IMR-90 (cell line): ENCODE results near the gene KRT5. TPM values are rescaled to one million over a fixed set of nuclear protein-coding genes. Genes with fewer than 3 reads are reported as not detected.

ENCODE experiments used
- ATAC-seq: fragments of 200-7000 bp; cut with Tn5 transposase; 2 replicates; pipeline ENCODE4 v1.9.1; 2020; ENCODE audit warnings: low read depth, mild to moderate bottlenecking, moderate library complexity
- BruUV-seq: library from RNA; stranded (reverse); fragments of 400-500 nt; replicated peaks from 2 replicates; lab custom pipeline; 2021; lab: Mats Ljungman, UMichigan
- CTCF ChIA-PET: fragments of 300-600 bp; formaldehyde crosslinking; extraction: SDS; loops from one replicate; lab custom pipeline; 2021; ENCODE audit warnings: antibody characterized with exemption; lab: Yijun Ruan, JAX
- POLR2A ChIA-PET: fragments of 300-600 bp; sonication (Branson Sonifier 250); formaldehyde crosslinking; loops from one replicate; lab custom pipeline; 2022; ENCODE audit warnings: antibody characterized with exemption; ENCODE audit not compliant: unreplicated experiment; lab: Charles Lee
- DNase-seq: peaks from one replicate; pipeline ENCODE4 v3.0.0; 2013
- H2AFZ ChIP-seq: replicated peaks from 2 replicates; pipeline ENCODE3; 2013; ENCODE audit warnings: low read length, mild to moderate bottlenecking; ENCODE audit not compliant: poor library complexity
- H2AK5ac ChIP-seq: 2 replicates; pipeline ENCODE4 v1.6.1; 2013; ENCODE audit warnings: low read depth, low read length, inconsistent platforms
- H2AK9ac ChIP-seq: replicated peaks from 2 replicates; pipeline ENCODE3; 2013; ENCODE audit warnings: mild to moderate bottlenecking, low read depth, low read length, moderate library complexity; ENCODE audit not compliant: poor library complexity
- H2BK120ac ChIP-seq: 2 replicates; pipeline ENCODE4 v1.6.1; 2013; ENCODE audit warnings: low read depth, low read length, inconsistent platforms
- H2BK15ac ChIP-seq: 3 replicates; pipeline ENCODE4 v1.6.1; 2013; ENCODE audit warnings: low read depth, low read length, inconsistent platforms
- H2BK20ac ChIP-seq: 2 replicates; pipeline ENCODE4 v1.6.1; 2013; ENCODE audit warnings: low read depth, mild to moderate bottlenecking, inconsistent platforms, low read length, moderate library complexity
- H2BK5ac ChIP-seq: 2 replicates; pipeline ENCODE4 v1.6.1; 2013; ENCODE audit warnings: mild to moderate bottlenecking, low read depth, low read length, inconsistent platforms; ENCODE audit not compliant: poor library complexity, severe bottlenecking
- H3K14ac ChIP-seq: replicated peaks from 2 replicates; pipeline ENCODE4 v1.6.1; 2013; ENCODE audit warnings: low read depth, low read length, inconsistent platforms
- H3K18ac ChIP-seq: 2 replicates; pipeline ENCODE4 v1.6.1; 2013; ENCODE audit warnings: low read depth, low read length, control low read depth
- H3K23ac ChIP-seq: 2 replicates; pipeline ENCODE4 v1.6.1; 2013; ENCODE audit warnings: low read depth, low read length, inconsistent platforms
- H3K27ac ChIP-seq: 2 replicates; pipeline ENCODE4 v1.5.1; 2013; ENCODE audit warnings: mild to moderate bottlenecking, control low read depth, low read length; ENCODE audit not compliant: insufficient read depth
- H3K27me3 ChIP-seq: 2 replicates; pipeline ENCODE4 v1.6.1; 2013; ENCODE audit warnings: low read length; ENCODE audit not compliant: control insufficient read depth, insufficient read depth
- H3K36me3 ChIP-seq: 2 replicates; pipeline ENCODE4 v1.6.1; 2013; ENCODE audit warnings: low read length, mixed read lengths; ENCODE audit not compliant: control insufficient read depth, insufficient read depth
- H3K4ac ChIP-seq: 2 replicates; pipeline ENCODE4 v1.6.1; 2013; ENCODE audit warnings: low read depth, low read length, inconsistent platforms
- H3K4me1 ChIP-seq: 2 replicates; pipeline ENCODE4 v1.6.1; 2013; ENCODE audit warnings: low read length, mixed read lengths; ENCODE audit not compliant: control insufficient read depth, insufficient read depth
- H3K4me2 ChIP-seq: 2 replicates; pipeline ENCODE4 v1.6.1; 2013; ENCODE audit warnings: low read depth, mild to moderate bottlenecking, control low read depth, low read length, moderate library complexity
- H3K4me3 ChIP-seq: 2 replicates; pipeline ENCODE4 v1.5.1; 2013; ENCODE audit warnings: low read depth, mild to moderate bottlenecking, control low read depth, low read length, moderate library complexity; ENCODE audit not compliant: insufficient read depth
- H3K56ac ChIP-seq: 2 replicates; pipeline ENCODE4 v1.6.1; 2013; ENCODE audit warnings: low read length, inconsistent platforms; ENCODE audit not compliant: insufficient read depth; ENCODE audit errors: extremely low read depth
- H3K79me1 ChIP-seq, 2 experiments: 2 replicates each; pipeline ENCODE4 v1.6.1; 2013; ENCODE audit warnings: low read length in 2 of 2, inconsistent platforms in 1 of 2, low read depth in 1 of 2
- H3K9ac ChIP-seq: 2 replicates; pipeline ENCODE4 v1.6.1; 2013; ENCODE audit warnings: low read depth, low read length, control low read depth
- H3K9me1 ChIP-seq: 2 replicates; pipeline ENCODE4 v1.6.1; 2013; ENCODE audit warnings: low read length, inconsistent platforms; ENCODE audit not compliant: insufficient read depth
- H3K9me3 ChIP-seq: 2 replicates; pipeline ENCODE4 v1.6.1; 2013; ENCODE audit warnings: low read length; ENCODE audit not compliant: control insufficient read depth, insufficient read depth
- H4K20me1 ChIP-seq: 2 replicates; pipeline ENCODE4 v1.6.1; 2013; ENCODE audit warnings: low read length, inconsistent platforms; ENCODE audit not compliant: insufficient read depth
- H4K5ac ChIP-seq: 2 replicates; pipeline ENCODE4 v1.6.1; 2013; ENCODE audit warnings: mild to moderate bottlenecking, low read depth, low read length, control low read depth
- H4K8ac ChIP-seq, 2 experiments: 2 replicates each; pipeline ENCODE4 v1.6.1; 2013; ENCODE audit warnings: low read depth in 2 of 2, low read length in 2 of 2, control low read depth in 1 of 2, inconsistent platforms in 1 of 2
- H4K91ac ChIP-seq: 2 replicates; pipeline ENCODE4 v1.6.1; 2013; ENCODE audit warnings: low read depth, low read length, inconsistent platforms; ENCODE audit not compliant: insufficient read depth
- MAFK ChIP-seq: IDR thresholded peaks from 2 replicates; pipeline ENCODE4 v1.6.1; 2012; ENCODE audit warnings: low read depth, low read length, improper control_type of control experiment
- WGBS, 2 experiments: methylation state at CpG; one replicate each; pipeline versions ENCODE4 v1.1.5 to v1.1.7; 2013; ENCODE audit warnings: missing lambda C conversion rate in 2 of 2; ENCODE audit not compliant: insufficient read length in 1 of 2; ENCODE audit errors: extremely low coverage in 2 of 2; 5-methylcytosine and 5-hydroxymethylcytosine counted together
- dilution Hi-C: fragments of 300-500 bp; cut with HindIII; formaldehyde crosslinking; loops from one replicate; pipeline ENCODE4 v1.14.3; 2018; ENCODE audit warnings: low sequenced_read_pairs; ENCODE audit not compliant: unreplicated experiment
- in situ Hi-C: fragments of 300-500 bp; cut with MboI; formaldehyde crosslinking; loops from 3 replicates; pipeline ENCODE4 v1.14.3; 2019; ENCODE audit warnings: low sequenced_read_pairs, inconsistent platforms, mixed read lengths
- intact Hi-C: fragments of 100-400 bp; cut with micrococcal nuclease; formaldehyde crosslinking; loops from 2 replicates; pipeline ENCODE4 v1.10.0; 2022
- polyA plus RNA-seq, 3 experiments: library from polyadenylated mRNA; depleted of rRNA; stranded (reverse); fragments of >200 nt; gene quantifications; 2 replicates each; pipeline ENCODE4 v1.2.3, GENCODE V29; 2012; ENCODE audit warnings: low replicate concordance in 1 of 3
- total RNA-seq: library from RNA; depleted of rRNA; stranded (reverse); fragments of >200 nt; gene quantifications from 2 replicates; pipeline ENCODE4 v1.2.3, GENCODE V29; 2012

KRT5 gene
- total and polyA plus RNA-seq, 2 of the 4 experiments (the other 2 are of a cell fraction), result not detected

DNA sequence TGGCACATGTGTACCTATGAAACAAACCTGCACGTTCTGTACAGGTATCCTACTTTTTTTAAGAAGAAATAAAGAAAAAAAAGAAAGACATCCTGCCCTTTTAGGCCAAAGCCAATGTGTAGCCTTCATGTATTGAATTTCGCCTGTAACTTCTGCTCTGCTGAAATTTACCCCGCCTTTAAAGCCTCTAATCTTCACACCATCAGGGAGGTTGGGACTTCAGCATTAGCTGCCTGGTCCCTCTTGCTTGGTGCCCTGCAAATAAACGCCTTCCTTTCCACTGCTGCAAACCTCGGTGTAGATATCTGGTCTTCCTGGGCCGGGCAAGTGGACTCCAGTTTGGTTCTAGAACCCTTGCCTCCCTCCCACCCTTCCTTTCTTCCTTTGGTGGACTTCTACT, 35.4 kb upstream of the KRT5 start:
- no peak for TF ChIP-seq MAFK
- in situ Hi-C loops, result no loop called here

More for the DNA sequence above, 35.4 kb upstream of the KRT5 start:
- H2BK5ac ChIP-seq, result no peak overlapping the region
- BruUV-seq, result no TSS peak
- no peaks in the 10 kb centered on the region for H3K36me3 ChIP-seq
- no peak overlapping the region for H3K23ac ChIP-seq
- H3K56ac ChIP-seq, result no peak overlapping the region
- ATAC-seq, result no peak
- dilution Hi-C loops, result no loop called here
- H3K27ac ChIP-seq, result no peak overlapping the region
- no peak overlapping the region for H3K4me2 ChIP-seq
- ChIA-PET POLR2A (no interaction called here), CTCF (no interaction called here)
- H2BK20ac ChIP-seq, result no peak overlapping the region
- H3K9ac ChIP-seq, result no peak overlapping the region
- 14% methylated on average over 2 of the region's 6 CpGs; no CpG with 5 or more reads in 1 of the 2 experiments for WGBS, 2 experiments
- no peak overlapping the region for H3K14ac ChIP-seq
- no peak overlapping the region for H4K8ac ChIP-seq
- H3K9me1 ChIP-seq, result no peaks in the 10 kb centered on the region
- no peaks in the 10 kb centered on the region for H4K20me1 ChIP-seq
- H2AK5ac ChIP-seq, result no peak overlapping the region
- no peak for DNase-seq
- H3K79me1 ChIP-seq, result no peaks in the 10 kb centered on the region
- no peaks in the 10 kb centered on the region for H3K4me1 ChIP-seq
- H4K5ac ChIP-seq, result no peak overlapping the region
- H3K18ac ChIP-seq, result no peak overlapping the region
- H2AFZ ChIP-seq, result no peak overlapping the region
- H2BK120ac ChIP-seq, result no peak overlapping the region
- no peak overlapping the region for H4K91ac ChIP-seq
- H3K27me3 ChIP-seq, result peaks cover 47% of the 10 kb centered on the region
- intact Hi-C loops, result no loop called here
- H2BK15ac ChIP-seq, result no peak overlapping the region
- H3K4me3 ChIP-seq, result no peak overlapping the region
- H3K9me3 ChIP-seq, result no peaks in the 10 kb centered on the region
- H2AK9ac ChIP-seq, result no peak overlapping the region
- no peak overlapping the region for H3K4ac ChIP-seq
